ENCODE results near the gene JAML. TPM values are rescaled to one million over a fixed set of nuclear protein-coding genes. Genes with fewer than 3 reads are reported as not detected.

JAML gene
- total and polyA plus RNA-seq, 2 of the 13 experiments (the other 11 are each of a cell fraction or from before 2014, with no cell fraction given) = 2.0 to 3.3 TPM

DNA sequence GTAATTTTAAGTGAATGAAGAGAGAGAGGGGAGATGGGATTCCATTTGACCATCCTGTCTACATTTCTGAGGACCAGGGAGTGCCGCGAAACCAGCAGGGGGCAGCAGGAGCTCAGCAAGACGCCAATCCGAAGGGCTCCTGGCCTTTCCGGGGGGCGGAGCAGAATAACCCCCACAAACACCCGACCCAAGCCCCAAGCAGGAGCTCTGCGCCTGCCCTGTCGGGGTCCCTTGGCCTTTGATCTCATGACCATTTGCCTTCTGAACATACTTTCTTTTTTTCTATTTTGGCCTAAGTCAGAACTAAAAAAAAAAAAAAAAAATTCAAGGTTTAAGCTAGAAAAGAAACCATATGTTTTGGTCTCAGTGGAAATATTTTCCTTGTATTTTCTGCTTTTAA, 26.4 kb downstream of the JAML start (continued):
- TF ChIP-seq ZNF274 (CRISPR knock-in tag; IDR thresholded peaks at IDR 0.05) = no peak
- TF ChIP-seq ZNF317 (CRISPR knock-in tag; IDR thresholded peaks at IDR 0.05) = 0 out of 2 replicates have a peak, but pooled peaks have one; percentile 35
- TF ChIP-seq ZSCAN9 (CRISPR knock-in tag; IDR thresholded peaks at IDR 0.05; ENCODE audit: borderline replicate concordance) = no peak
- no peak for TF ChIP-seq ISX (CRISPR knock-in tag; conservative IDR thresholded peaks at IDR 0.05)
- TF ChIP-seq ZFP41 (CRISPR knock-in tag; IDR thresholded peaks at IDR 0.05; ENCODE audit: borderline replicate concordance) = no peak
- TF ChIP-seq SOX6 (IDR thresholded peaks at IDR 0.05) = no peak
- TF ChIP-seq SOX6 (CRISPR knock-in tag; IDR thresholded peaks at IDR 0.05) = peak; percentile 50; the same call in 1 of the 2 replicates
- TF ChIP-seq MZF1 (CRISPR knock-in tag; IDR thresholded peaks at IDR 0.05; ENCODE audit: borderline replicate concordance) = no peak
- no peak for TF ChIP-seq RXRA (CRISPR knock-in tag; IDR thresholded peaks at IDR 0.05)
- TF ChIP-seq, protein P1, sequence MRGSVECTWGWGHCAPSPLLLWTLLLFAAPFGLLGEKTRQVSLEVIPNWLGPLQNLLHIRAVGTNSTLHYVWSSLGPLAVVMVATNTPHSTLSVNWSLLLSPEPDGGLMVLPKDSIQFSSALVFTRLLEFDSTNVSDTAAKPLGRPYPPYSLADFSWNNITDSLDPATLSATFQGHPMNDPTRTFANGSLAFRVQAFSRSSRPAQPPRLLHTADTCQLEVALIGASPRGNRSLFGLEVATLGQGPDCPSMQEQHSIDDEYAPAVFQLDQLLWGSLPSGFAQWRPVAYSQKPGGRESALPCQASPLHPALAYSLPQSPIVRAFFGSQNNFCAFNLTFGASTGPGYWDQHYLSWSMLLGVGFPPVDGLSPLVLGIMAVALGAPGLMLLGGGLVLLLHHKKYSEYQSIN (CRISPR knock-in tag; IDR thresholded peaks at IDR 0.05; ENCODE audit: borderline replicate concordance) = no peak
- TF ChIP-seq ZNF569 (CRISPR knock-in tag; IDR thresholded peaks at IDR 0.05; ENCODE audit: borderline replicate concordance) = no peak
- TF ChIP-seq BHLHE40 (IDR thresholded peaks at IDR 0.05; ENCODE audit: low read length) = 0 out of 2 replicates have a peak, but pooled peaks have one; percentile 30
- no peak for TF ChIP-seq DNMT3B (CRISPR knock-in tag; conservative IDR thresholded peaks at IDR 0.05)
- no peak for TF ChIP-seq TRIM24 (CRISPR knock-in tag; IDR thresholded peaks at IDR 0.05)
- no peak for TF ChIP-seq PCBP1 (IDR thresholded peaks at IDR 0.05; ENCODE audit: borderline replicate concordance, low read depth, low read length)
- no peak for TF ChIP-seq DR1 (CRISPR knock-in tag; IDR thresholded peaks at IDR 0.05)
- no peak for TF ChIP-seq ELF4 (CRISPR knock-in tag; IDR thresholded peaks at IDR 0.05; ENCODE audit: borderline replicate concordance)
- TF ChIP-seq SUZ12 (IDR thresholded peaks at IDR 0.05; ENCODE audit: low read depth, low read length) = no peak
- TF ChIP-seq ZBTB20 (CRISPR knock-in tag; IDR thresholded peaks at IDR 0.05; ENCODE audit: borderline replicate concordance, low read depth) = no peak
- TF ChIP-seq CHD2 (IDR thresholded peaks at IDR 0.05; ENCODE audit: low read depth, low read length) = no peak
- no peak for TF ChIP-seq ZNF530 (CRISPR knock-in tag; IDR thresholded peaks at IDR 0.05; ENCODE audit: low read depth)
- no peak for TF ChIP-seq ARID2 (CRISPR knock-in tag; IDR thresholded peaks at IDR 0.05; ENCODE audit: borderline replicate concordance)
- no peak for TF ChIP-seq CREM (IDR thresholded peaks at IDR 0.05)
- TF ChIP-seq CREM (CRISPR knock-in tag; IDR thresholded peaks at IDR 0.05) = no peak
- no peak for TF ChIP-seq KDM5B (CRISPR knock-in tag; IDR thresholded peaks at IDR 0.05; ENCODE audit: borderline replicate concordance)
- TF ChIP-seq, protein P2, sequence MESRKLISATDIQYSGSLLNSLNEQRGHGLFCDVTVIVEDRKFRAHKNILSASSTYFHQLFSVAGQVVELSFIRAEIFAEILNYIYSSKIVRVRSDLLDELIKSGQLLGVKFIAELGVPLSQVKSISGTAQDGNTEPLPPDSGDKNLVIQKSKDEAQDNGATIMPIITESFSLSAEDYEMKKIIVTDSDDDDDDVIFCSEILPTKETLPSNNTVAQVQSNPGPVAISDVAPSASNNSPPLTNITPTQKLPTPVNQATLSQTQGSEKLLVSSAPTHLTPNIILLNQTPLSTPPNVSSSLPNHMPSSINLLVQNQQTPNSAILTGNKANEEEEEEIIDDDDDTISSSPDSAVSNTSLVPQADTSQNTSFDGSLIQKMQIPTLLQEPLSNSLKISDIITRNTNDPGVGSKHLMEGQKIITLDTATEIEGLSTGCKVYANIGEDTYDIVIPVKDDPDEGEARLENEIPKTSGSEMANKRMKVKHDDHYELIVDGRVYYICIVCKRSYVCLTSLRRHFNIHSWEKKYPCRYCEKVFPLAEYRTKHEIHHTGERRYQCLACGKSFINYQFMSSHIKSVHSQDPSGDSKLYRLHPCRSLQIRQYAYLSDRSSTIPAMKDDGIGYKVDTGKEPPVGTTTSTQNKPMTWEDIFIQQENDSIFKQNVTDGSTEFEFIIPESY (CRISPR knock-in tag; IDR thresholded peaks at IDR 0.05) = no peak
- no peak for TF ChIP-seq RAD51 (IDR thresholded peaks at IDR 0.05; ENCODE audit: borderline replicate concordance)
- no peak for TF ChIP-seq NR3C1 (CRISPR knock-in tag; IDR thresholded peaks at IDR 0.05)
- TF ChIP-seq TSC22D2 (CRISPR knock-in tag; IDR thresholded peaks at IDR 0.05; ENCODE audit: borderline replicate concordance) = no peak
- no peak for TF ChIP-seq SRF (IDR thresholded peaks at IDR 0.05; ENCODE audit: low read depth, low read length)
- TF ChIP-seq, protein P3, sequence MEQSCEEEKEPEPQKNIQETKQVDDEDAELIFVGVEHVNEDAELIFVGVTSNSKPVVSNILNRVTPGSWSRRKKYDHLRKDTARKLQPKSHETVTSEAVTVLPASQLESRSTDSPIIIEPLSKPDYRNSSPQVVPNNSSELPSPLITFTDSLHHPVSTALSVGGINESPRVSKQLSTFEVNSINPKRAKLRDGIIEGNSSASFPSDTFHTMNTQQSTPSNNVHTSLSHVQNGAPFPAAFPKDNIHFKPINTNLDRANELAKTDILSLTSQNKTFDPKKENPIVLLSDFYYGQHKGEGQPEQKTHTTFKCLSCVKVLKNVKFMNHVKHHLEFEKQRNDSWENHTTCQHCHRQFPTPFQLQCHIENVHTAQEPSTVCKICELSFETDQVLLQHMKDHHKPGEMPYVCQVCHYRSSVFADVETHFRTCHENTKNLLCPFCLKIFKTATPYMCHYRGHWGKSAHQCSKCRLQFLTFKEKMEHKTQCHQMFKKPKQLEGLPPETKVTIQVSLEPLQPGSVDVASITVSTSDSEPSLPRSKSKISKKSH (CRISPR knock-in tag; IDR thresholded peaks at IDR 0.05; ENCODE audit: borderline replicate concordance) = no peak
